Midbrain (tissue), 1 donor: ENCODE data around the gene CBR4.
A peak's percentile ranks its signal among the peaks of the same experiment; 100 is the strongest.
"Not testable (repeated sequence)": the region's sequence is repeated elsewhere in the genome, so short reads cannot be mapped to it uniquely, and the experiment has no call there.

ENCODE experiments used
- DNase-seq: peaks from one replicate; lab custom pipeline; 2025; lab: John Stamatoyannopoulos, UW

The CBR4 gene

DNA sequence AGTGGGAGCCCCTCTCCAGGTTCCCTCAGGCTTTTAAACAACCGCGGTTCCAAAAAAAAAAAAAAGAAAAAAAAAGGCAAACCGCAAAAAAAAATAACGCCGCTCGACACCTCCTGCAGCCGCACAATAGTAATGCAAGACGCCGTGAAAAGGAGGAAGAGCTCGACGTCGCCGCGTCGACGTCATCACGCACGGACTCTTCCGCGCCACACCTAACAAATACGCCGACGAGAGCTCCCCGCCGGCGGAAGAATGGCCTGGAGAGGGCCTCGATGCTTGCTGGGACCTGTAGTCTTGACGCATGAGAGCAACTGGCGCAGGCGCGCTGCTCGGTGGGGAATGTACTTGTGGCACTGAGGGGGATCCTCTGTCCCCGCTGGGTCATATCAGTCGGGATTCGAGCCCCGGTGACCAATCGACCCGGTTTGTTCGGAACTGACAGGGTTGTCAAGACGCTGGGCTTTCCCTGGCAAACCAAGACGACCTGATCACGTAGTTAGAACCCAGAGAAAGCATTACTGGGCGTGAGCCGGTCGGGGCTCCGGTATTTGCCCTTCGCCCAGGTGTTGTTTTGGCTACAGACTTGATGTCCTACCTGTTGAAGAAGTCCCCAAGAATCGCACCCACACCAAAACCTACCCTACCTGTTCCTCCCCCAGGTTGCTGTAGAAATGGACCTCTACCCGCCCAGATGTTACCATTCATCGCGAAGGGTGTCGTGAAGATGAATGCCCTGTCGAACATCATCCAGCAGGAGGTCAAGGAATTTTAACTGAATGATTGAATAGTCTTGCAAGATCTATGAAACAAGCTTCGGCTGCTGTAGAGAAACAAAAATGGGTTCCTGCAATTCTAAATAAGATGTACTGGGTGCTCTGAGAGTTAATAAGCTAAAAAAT lies at the start of gene CBR4:
TSS of gene CBR4 (minus strand) at position 131 of the 899 bp plus-strand sequence. CDS start 166 bp downstream, outside the sequence.
- peak; percentile 98 for DNase-seq

- no peak for DNase-seq
These were observed 49.5 kb upstream of the CBR4 start for GRCh38 chr4:169059306-169060211.

- DNase-seq, result no peak
These were observed 48.3 kb upstream of the CBR4 start for GRCh38 chr4:169058312-169058711.

DNA sequence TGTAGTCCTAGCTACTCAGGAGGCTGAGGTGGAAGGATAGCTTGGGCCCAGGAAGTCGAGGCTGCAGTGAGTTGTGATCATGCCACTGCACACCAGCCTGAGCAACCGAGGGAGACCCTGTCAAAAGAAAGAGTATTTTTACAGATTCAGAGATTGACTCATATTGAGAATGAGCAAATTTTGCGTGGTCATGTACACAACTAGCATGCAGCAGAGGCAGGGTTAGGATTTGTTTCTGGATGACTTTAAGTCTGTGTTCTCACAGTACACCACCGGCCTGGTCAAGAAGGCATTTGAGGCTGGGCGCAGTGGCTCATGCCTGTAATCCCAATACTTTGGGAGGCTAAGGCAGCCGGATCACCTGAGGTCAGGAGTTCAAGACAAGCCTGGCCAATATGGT lies 44.8 kb upstream of the CBR4 start:
- no peak for DNase-seq

DNA sequence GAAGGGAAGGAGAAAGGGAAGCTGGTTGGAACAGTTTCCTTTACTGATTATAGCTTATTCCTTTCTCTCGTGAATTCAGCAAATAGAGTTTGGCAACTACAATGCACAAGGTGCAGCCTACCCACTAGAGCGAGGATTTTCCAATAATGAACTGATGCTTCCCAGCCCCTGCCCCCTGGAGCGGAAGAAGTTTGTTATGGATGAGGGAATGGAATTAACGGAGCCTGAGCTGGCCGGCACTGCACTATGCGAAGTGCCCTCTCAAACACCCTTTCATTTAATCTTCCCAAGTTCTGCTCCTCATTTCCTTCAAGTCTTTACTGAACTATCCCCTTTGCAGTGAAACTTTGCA lies 42.5 kb upstream of the CBR4 start:
- no peak for DNase-seq

DNA sequence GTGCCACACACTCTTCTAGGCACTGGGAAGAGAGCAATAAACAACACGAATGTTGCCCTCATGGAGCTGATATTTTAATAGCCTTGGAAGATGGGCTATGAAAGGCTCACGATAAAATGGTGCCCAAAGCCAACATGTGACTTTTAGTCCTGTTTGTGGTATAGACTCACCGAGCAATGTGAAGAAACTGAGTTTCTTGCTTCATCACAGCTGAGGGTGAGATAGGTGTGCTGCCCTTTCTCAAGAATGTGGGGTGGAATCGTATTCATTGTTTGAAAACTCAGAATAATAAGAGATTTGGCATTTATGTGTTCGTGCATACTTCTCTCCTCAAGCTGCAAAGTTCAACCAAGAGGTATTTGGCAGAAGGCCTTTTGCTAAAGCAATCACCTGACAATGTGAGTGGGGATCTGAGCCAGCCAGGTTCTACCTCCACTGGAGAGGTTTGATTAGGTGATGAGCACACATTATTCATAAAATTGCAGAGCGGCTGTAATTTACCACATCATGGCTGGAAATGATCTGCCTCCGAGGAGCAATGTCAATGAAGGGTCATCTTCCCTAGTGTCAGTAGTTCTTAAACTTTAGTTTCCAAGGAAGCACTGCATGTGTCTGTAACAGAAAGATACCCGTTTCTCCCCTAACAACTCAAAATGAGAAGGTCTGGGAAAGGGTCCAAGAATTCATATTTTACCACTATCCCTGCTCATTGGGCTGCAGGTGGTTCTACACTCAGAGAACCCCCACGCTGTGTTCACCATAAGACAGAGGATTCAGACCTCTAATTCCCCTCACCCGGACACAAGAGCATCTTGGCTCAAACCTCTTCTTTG lies 41.9 kb upstream of the CBR4 start:
- no peak for DNase-seq

DNA sequence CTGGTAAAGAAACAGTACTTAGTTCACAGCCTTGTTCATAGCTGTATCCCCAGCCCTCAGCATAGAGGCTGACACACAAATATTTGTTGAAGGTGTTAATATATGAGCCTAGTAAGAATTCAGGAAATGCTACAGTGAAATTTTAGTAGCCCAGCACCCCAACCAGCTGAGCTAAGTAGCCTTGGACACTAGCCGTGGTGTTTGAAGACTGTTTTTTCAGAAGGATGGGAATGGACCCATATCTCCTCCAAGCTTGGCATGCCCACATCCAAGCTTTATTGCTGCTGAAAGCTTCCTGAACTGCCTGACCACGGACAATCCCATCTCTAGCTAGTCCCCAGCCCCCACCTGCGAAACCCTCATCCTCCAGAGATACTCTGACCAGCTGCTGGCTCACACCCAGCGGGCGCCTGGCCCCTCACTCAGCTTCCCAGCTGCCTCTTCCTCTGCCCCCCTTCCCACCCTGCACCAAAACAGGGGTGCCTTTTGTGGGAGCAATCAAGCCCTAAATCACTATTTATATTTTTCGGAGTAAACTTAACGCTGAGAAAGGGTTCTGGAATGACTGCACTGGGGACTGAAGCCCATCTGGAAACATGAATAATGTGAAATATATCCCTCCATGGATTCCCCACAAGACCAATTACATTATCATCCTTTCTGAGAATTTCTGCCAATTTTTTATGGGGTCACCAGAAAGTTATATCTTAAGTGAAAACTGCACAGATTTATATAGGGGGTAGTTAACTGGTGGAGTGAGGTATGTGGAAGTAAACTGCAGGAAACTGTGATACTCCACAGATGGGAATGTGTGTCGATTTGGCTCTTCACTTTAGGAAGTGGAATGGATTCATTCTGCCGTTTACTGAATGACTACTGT lies 41.1 kb upstream of the CBR4 start:
- DNase-seq, result no peak

- DNase-seq, result no peak
These were observed 40.2 kb upstream of the CBR4 start for GRCh38 chr4:169050284-169050683.

DNA sequence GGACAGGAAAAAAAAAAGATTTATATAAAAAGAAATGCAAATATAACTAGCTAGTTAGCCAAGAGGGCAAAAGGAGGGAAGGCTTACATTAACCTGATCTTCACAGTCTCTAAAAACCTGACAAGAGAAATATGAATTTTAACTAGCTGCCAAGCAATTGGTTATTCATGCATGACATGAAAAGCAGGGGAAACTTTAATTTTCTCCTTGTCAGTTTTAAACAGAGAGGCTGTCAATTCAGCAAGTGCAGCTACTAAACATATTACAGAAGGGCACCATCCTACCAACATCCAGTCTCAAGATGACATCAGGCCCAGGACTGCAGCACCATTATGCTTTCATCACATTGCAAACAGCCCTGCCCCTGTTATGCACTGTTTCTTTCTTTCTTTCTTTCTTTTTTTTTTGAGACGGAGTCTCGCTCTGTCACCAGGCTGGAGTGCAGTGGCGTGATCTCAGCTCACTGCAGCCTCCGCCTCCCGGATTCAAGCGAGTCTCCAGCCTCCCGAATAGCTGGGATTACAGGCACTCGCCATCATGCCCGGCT lies 38.9 kb upstream of the CBR4 start:
- DNase-seq, result no peak

GRCh38 chr4:169047956-169048355 lies 37.9 kb upstream of the CBR4 start:
- DNase-seq, result no peak

- DNase-seq, result no peak
These were observed 36.0 kb upstream of the CBR4 start for GRCh38 chr4:169045862-169046584.

DNA sequence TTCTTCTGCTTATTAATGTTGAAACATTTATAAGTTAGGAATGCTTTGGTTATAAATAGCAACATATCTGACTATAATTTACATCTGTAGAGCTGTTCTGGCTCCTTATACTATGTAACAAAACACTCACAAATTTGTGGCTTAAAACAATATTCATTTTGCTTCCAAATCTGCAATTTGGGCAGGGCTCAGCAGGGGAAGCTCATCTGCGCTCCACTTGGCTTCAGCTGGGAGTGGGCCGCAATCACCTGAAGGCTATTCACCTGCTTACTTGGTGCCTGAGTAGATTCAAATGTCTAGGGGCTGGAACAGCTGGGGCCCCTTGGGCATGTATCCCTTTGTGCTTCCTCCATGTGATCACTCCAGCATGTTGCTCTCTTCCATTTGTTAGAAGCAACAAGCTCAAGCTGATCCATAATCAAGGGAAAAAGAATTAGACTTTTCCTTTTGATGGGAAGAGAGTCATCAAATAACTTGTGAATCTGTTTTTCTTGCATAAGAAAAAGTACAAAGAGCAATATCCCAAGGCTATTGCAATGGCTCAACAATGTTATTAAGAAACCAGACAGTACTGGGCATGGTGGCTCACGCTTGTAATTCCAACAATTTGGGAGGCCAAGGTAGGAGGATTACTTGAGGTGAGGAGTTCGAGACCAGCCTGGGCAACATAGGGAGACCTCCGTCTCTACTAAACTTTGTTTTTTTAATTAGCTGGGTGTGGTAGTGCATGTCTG lies 34.8 kb upstream of the CBR4 start:
- DNase-seq, result no peak

GRCh38 chr4:169042608-169043007 lies 32.6 kb upstream of the CBR4 start:
- no peak for DNase-seq

GRCh38 chr4:169040559-169041261 lies 30.7 kb upstream of the CBR4 start:
- DNase-seq, result no peak

- DNase-seq, result no peak
These were observed 29.3 kb upstream of the CBR4 start for GRCh38 chr4:169039251-169039954.

DNA sequence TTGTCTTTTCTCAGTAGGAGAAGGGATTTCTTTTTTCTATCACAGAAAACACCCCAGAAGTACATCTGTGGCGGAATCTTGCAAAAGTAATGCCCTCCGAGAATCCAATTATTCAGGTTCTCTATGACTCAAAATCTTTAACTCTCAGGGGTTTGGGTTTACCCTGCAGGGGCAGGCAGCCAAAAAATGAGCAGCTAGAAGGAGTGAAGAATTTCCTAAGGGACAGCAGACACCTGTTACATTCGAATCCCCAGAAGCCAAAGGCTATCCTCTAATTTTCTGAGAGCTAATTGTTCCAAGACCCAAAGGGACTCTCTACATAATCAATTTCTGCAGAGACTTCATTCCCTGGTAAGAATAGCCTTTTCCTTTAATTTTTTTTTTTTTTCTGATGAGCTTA lies 27.5 kb upstream of the CBR4 start:
- no peak for DNase-seq

DNA sequence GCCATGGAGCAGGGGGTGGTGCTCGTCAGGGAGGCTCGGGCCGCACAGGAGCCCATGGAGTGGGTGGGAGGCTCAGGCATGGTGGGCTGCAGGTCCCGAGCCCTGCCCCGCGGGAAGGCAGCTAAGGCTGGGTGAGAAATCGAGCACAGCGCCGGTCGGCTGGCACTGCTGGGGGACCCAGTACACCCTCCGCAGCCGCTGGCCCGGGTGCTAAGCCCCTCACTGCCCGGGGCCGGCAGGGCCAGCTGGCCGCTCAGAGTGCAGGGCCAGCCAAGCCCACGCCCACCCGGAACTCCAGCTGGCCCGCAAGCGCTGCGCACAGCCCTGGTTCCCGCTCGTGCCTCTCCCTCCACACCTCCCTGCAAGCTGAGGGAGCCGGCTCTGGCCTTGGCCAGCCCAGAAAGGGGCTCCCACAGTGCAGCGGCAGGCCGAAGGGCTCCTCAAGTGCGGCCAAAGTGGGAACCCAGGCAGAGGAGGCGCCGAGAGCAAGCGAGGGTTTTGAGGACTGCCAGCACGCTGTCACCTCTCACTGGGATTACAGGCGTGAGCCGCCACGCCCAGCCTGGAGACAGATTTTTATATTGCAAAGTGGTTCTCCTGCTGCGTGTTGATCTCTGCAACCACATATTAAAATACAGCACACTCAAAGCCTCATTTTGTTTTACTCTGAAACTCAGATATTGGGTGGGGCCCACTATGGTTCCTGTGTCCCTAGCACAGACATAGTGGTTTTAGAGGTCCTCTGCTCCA lies 26.0 kb upstream of the CBR4 start:
- not testable (repeated sequence) for DNase-seq
